GM21423 (cell line): ENCODE measurements around the gene CHMP1B.
"Not testable (repeated sequence)": the region's sequence is repeated elsewhere in the genome, so short reads cannot be mapped to it uniquely, and the experiment has no call there.

ENCODE experiments used
- ATAC-seq: cut with Tn5 transposase; IDR thresholded peaks from one replicate; pipeline ENCODE4 v1.9.1; 2021; ENCODE audit warnings: mild to moderate bottlenecking, moderate library complexity; ENCODE audit not compliant: unreplicated experiment

CHMP1B gene

DNA sequence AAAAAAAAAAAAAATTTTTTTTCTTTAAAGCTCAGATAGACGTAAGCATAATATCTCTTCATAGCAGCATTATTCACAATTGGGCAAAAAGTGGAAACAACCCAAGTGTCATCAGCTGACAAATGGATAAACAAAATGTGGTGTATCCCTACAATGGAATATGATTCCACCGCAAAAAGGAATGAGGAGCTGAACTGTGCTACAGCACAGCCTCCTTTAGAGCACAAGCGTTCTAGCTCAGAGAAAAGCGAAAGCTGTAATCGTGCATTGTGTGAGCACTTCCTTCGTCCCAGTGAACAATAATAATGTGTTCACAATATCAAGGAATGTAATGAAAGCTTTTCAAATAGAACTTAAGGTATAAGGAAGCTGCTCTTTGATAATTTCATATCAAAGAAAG, 11.7 kb upstream of the CHMP1B start:
- ATAC-seq, result no peak

DNA sequence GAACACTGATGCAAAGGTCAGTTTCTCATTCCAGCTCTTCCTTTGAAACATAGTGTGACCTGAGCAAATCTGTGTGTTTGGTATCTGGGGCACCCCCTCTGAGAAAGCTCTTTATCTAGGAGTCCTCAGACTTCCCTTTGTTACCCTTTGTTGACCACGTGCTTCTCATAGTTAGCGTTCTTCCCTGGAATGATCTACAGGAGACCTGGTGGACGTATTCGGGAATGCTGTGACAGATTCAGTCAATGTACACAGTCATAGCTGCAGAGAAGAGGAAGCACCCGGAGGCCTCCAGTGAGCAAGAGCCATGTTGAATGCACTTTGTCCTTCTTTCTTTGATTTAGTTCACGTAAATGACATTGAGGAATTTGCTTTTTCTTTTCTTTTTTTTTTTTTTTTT, 10.7 kb upstream of the CHMP1B start:
- ATAC-seq, result no peak

DNA sequence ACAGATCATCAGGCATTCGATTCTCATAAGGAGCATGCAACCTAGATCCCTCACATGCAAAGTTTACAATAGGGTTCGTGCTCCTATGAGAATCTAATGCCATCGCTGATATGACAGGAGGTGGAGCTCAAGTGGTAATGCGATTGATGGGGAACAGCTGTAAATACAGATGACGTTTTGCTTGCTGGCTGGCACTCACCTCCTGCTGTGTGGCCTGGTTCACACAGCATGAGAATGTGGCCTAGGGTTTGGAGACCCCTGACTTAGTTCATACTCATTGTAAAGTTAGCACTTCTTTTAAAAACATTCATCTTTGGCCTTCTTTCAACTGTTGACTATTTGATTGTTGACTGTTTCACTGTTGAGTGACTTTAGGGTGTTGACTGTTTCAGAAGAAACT, 8.7 kb upstream of the CHMP1B start:
- ATAC-seq, result no peak

DNA sequence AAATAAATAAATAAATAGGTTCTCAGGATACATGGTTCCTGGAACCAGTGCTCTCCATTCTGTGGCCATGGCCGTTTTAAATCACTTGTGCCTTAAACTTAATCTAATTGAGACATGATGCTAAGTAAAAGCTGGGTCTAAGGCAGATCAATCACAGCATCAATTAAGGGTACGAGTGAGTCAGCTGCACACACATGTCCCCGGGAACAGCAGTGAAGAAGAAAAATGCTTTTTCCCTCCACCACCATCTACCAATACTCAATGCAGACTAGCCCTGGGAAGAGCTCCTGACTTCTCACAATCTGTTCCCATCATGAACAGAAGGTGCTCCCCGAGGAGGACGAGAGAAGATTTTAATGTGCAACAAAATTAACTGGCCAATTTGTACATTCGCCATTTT, 6.8 kb upstream of the CHMP1B start:
- no peak for ATAC-seq

DNA sequence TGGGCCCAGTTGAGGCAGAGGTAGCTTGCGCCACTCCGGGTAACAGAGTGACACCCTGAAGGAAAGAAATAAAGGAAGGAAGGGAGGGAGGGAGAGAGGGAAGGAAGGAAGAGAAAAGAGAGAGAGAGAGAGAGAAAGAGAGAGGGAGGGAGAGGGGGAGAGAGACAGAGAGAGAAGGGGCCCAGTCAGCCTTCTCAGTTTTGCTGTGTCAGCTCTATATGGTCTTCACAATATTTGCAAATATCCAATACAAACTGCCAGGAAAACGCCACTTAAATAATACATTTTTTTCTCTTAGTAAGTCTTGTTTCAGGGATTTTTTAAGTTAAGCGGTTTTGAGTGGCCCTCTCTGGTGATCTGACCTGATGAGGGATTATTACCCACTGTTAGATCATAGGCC, 5.6 kb upstream of the CHMP1B start:
- ATAC-seq, result no peak

DNA sequence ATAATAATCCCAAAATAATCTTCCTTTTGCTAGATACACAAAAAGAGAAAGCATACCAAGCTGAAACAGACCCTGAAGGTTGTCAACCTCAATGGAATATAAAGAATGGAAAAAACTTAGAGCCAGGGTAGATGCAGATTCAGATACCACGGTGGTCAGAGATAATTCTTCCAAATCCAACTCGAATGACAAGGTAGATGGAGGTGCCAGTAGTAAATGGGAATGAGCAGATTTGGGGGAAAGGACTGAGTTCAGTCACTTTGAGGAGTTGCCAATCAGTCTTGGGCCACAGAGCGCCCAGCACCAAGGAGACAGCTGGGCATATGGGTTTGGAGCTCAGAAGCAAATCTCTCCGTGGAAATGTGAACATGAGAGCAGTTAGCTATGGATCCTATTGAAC, 3.4 kb upstream of the CHMP1B start:
- no peak for ATAC-seq

DNA sequence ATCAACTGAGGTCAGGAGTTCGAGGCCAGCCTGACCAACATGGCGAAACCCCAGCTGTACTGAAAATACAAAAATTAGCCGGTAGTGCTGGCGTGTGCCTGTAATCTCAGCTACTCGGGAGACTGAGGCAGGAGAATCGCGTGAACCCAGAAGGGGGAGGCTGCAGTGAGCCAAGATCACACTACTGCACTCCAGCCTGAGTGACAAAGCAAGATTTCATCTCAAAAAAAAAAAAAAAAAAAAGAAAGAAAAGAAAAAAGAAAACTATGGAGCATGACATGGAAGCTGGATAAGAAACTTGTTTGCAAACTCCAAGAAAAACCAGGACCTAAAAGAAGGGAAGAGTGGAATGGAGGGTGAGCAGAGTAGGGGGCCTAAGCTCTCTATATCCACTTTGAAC, 1.9 kb upstream of the CHMP1B start:
- ATAC-seq, result no peak

DNA sequence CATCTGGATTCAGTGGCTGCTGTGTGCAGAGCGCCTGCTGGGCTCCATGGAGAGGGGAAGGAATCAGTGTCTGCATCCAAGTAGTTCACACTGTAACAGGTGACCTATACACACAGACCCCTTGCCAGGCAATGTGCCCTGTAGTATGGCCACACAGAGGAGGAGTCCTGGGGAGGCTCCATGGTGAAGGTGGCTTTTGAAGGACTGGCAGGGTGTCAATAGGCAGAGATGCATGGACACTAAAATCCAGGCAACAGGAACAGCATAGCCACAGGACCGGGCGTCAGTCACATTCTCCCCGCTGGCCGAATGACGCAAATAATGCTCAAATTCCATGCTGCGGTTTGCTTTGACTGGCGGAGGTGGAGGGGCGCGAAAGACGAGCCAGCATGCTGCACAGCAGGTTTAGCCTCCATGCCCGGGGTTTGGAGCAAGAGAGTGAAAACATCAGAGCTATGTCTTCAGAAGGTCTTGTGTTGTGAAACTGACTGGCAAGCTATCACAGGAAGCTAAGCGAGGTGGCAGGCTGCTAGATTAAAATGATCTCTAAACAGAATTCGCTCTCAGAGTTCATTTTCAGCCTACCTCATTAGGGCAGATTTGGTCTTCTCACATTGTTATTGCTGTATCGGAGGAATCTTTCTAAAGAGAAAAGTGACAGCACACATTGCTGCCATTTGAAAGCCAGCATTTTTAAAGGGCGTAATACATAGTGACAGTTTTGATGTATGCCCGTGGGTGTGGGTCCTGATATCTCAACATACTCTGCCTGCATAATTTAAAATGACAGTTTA, 1.2 kb upstream of the CHMP1B start:
- ATAC-seq, result no peak

DNA sequence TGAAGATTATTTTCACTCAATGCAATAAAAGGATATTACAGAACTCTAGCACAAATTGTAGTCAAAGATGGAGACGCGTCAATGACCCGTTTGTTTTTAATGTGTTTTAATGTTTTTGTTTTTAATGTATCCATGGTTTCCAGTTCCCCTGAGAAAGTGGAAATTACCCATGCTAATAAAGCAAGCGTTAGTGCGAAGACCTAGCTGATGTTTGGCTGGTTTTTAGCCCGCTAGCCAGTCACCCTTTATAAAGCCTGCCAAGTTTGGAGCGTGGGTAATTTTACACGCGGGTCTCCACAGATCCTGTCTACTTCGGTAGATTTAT, 430 bp upstream of the CHMP1B start:
- ATAC-seq, result peak; percentile 29

DNA sequence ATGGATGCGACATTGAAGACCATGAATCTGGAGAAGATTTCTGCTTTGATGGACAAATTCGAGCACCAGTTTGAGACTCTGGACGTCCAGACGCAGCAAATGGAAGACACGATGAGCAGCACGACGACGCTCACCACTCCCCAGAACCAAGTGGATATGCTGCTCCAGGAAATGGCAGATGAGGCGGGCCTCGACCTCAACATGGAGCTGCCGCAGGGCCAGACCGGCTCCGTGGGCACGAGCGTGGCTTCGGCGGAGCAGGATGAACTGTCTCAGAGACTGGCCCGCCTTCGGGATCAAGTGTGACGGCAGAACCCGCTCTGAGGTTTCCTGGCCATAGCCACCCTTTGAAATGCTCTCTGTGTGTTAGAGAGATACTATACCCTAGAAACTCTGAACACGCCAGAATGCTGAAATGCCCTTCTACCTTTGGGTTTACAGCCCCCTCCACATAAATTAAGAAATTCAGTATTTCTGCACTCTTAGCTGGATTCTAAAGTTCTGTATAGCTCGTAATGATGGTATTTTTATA, 659 bp downstream of the CHMP1B start:
- no peak for ATAC-seq

DNA sequence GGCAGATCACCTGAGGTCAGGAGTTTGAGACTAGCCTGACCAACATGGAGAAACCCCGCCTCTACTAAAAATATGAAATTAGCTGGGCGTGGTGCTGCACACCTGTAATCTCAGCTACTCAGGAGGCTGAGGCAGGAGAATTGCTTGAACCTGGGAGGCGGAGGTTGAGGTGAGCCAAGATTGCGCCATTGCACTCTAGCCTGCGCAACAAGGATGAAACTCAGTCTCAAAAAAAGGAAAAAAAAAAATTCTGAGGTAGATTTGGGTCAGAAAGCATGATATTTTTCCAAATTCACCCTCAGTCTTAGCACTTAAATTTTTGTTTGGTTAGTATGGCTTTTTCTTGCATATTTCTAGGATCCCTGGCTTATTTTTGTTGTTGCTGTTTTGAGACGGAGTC, 3.3 kb downstream of the CHMP1B start:
- ATAC-seq, result not testable (repeated sequence)

DNA sequence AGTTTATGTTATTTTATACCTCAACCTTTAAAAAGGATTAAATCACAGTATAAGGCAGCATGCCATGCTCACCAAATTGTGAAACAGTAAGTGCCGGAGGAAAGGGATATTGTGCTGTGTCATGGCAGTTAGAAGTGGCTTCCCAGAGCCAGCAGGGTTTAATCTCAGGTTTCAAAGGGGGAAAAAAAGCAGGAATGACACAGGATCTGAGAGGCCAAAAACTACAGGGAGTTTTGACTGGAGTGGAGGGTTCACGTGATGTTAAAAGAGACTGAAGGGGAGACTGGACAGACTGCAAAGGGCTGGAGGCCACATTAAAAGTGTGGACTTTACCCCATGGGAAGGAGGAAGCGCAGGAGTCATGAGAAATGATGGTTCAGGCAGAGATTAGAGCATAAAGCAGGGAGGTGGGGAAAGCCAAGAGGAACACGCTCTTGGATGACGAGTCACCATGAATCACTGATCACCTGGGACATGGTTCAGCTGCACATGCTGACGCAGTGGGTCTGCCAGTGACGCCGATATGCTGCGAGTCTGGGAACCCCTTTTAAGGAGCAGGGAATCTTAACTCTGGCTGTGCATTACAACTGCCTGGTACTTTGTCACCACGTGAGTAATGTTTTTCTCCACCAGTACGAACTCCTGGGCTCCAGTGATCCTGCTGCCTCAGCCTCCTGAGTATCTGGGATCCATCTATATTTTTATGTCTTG, 6.1 kb downstream of the CHMP1B start:
- ATAC-seq, result no peak

DNA sequence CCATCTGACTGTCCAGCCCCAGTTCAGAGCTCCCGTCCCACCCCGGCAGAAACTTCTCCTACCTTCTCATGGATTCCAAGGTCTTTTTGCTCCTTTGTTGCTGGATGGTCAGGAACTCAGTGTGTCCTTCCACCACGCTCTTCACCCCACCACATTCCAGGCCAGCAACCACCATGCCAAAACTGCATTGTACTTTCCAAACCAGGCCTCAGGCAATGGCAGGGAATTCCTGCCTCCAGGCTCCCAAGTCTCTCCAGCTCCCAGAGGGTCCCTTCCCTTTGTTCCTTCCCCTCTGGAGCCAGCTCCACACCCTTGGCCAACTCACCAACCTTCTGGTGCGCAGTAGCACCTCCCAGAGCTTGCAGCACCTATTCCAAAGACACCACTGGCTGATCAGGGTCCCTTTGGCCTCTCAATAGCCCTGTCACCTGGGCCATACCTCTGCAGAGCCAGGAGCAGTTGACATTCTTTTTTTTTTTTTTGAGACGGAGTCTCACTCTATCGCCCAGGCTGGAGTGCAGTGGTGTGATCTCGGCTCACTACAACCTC, 8.1 kb downstream of the CHMP1B start:
- no peak for ATAC-seq

DNA sequence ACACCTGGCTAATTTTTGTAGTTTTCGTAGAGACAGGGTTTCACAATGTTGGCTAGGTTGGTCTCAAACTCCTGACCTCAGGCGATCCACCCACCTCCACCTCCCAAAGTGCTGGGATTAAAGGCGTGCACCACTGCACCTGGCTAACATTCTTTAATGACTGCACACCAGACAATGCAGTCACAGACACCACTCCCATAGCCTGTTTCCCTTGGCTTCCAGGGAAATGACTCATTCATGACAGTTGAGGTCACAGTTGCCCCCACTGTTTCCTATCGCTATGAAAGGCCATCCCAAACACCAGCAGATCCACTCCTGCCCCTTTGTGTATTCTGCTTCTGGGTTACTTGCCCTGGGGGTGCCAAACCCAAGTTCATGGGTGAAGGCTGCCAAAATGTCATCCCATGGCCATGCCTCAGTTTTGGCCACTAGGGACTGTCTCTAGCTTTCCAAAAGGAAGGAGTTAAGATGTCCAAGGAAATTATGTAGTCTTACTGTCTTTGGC, 8.7 kb downstream of the CHMP1B start:
- no peak for ATAC-seq

DNA sequence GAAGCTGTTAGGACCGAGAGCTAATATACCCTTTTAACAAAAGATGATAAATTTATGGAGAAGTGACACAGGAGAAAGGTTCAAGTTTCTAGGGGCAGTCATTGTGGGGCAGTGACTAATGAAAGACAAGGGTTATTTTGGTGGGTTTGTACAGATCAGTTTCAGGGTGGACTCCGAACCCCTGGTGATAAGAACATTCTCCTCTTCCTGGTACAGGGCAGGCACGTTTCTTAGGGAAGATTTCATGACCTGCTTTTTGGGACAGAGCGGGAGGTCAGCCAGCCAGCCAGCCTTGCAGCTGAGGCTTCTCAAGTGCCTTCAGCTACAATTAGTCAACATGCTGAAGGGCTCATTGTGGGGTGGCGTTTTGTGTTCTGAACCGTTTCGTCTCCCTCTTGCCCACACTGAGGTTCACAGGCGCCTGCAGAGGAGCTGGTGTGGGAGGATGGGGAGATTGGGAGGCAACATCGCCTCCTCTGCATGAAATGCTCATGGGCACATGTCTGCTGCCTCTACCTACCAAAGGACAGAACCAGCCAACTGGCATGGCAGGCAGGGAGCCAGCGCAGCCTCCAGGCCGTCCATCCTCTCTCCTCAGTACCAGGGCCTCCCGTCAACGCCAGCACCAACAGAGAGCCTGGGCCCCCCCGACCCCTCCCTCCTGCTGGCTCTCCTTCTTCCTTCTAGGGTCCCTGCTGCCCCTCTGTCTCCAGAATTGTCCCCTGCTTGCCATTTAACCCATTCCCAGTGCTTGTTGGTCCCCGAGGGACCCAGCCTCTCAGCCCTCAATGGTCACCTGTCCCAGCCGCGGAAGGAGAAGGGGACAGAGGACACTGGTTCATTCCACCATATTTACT, 9.6 kb downstream of the CHMP1B start:
- ATAC-seq, result no peak

DNA sequence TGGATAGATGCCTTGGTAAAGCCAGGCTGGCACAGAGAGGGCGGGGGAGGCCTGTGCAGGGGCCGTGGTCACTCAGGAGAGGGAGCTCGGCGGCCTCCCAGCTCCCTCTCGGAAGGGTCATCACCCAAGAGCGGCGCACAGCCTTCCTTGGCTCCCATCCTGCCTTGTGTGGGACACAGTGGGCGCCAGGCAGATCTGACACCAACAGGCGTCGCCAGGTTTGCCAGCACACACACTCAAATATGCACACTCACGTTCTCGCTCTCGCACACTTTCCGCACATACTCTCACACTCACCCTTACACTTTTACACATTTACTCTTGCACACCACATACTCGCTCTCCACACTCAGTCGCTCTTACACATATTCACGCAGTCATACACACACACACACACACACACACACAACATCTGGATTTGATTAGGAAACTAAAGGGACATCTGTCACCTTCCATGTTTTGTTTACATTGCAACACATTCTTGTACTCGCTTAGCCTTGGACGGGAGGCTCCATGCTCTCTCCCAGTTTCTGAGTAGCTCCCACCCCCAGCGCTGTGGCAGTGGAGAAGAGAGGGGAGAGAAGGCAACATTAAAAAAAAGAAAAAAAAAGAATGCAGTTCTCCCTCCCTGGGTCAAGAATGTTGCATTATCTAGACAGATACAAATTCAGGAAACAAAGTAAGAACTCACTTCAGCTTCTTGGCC, 10.5 kb downstream of the CHMP1B start:
- ATAC-seq, result no peak

DNA sequence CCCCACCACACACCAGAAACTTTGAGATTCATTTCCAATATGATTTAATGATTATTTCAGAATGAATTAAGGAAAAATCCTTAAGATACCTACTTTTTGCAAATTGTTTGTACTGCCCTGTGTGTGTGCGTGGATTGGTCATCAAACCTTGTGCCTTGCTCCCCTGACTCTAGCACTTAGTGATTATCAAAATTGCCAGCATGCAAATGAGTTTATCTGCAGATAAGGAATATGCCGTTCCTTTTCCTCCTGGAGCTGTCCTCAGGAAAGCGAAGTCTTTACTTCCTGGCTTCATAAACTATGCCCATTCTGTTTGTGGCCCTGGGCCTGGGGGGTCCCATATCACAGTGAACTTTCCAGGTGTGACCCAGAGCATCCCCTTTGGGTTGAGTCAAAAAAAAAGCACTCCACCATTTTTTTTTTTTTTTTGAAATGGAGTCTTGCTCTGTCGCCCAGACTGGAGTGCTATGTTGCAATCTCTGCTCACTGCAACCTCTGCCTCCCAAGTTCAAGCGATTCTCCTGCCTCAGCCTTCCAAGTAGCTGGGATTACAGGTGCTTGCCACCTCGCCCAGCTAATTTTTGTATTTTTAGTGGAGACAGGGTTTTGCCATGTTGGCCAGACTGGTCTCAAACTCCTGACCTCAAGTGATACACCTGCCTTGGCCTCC, 11.4 kb downstream of the CHMP1B start:
- ATAC-seq, result no peak

DNA sequence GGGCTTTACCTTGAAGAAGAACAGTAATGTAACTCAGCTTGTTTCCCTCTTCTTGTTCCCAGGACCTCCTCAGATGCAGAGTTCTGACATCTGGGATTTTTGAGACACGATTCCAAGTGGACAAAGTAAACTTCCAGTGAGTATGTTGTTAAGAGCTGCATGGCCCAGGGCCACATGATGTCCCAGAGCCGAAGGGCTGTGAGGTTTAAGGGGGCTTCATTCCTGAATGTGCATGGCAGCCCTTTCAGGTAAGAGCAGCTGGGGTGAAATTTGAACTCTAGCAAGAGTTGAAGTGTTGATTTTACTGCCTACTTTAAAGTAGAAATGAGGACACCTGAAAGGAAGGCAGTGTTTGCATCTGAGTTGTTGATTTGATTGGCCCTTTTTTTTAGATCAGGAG, 13.3 kb downstream of the CHMP1B start:
- ATAC-seq, result no peak

DNA sequence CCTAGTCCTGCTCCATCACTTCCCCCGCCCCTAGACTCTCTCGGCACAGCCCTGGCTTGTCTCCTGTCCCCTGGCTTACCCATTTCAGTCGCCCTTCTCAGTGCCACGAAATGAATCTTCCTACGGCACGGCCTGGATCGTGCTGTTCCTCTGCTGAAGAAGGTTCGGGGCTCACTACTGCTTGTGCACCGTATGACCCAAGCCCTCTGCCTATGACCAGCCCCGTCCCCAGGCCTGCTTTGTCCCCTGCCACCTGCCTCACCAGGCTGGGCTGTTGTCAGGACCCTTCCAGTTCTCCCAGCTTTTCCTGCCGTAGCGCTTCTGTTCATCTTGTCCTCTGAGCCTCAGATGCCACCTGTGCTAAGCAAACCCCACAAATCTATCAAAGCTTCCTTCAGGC, 13.9 kb downstream of the CHMP1B start:
- ATAC-seq, result no peak

DNA sequence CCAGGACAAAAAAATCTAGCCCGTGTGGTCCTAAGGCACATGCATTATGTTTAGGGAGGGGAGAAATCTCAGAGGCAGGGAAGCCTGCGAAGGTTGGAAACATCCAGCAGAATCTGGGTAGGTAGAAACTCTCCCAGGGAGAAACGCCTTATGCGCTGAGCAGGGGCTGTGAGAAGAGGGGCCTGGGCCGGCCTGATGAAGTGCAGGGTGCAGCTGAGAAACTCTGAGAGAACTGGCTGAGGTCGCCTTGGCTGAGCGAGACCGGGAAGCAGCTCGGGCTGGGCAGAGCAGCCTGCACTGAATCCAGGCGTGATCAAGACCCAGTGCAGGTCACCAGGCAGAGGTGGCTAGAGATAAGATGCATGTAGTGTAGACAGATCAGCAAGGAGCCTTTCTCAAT, 15.1 kb downstream of the CHMP1B start:
- no peak for ATAC-seq
